Measurements from ENCODE around the gene LEMD1.
"Not testable (repeated sequence)": the region's sequence is repeated elsewhere in the genome, so short reads cannot be mapped to it uniquely, and the experiment has no call there.

LEMD1 gene

DNA sequence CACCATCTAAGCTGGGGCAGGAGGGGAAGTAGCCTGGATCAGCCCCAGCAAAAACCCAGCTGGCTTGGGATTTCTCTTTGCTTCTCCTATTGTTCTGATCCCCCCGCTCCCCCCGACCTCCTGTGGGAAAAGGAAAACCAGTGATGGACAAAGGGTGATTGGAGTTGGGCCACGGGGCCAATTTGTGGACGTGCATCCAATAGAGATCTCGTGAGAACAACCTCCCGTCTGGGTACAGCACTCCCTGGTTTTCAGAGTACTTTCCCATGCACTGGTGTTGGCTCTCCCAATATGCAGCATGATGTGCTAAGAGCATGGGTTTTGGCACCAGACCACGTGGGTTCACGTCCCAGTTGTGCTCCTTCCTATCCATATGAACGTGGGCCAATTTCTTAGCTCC is 25.0 kb upstream of the LEMD1 start:
- DNase-seq (ENCODE audit: low read depth) = no peak

- DNase-seq (ENCODE audit: low read depth) = no peak
These were observed 23.7 kb upstream of the LEMD1 start for GRCh38 chr1:205445646-205445935.

DNA sequence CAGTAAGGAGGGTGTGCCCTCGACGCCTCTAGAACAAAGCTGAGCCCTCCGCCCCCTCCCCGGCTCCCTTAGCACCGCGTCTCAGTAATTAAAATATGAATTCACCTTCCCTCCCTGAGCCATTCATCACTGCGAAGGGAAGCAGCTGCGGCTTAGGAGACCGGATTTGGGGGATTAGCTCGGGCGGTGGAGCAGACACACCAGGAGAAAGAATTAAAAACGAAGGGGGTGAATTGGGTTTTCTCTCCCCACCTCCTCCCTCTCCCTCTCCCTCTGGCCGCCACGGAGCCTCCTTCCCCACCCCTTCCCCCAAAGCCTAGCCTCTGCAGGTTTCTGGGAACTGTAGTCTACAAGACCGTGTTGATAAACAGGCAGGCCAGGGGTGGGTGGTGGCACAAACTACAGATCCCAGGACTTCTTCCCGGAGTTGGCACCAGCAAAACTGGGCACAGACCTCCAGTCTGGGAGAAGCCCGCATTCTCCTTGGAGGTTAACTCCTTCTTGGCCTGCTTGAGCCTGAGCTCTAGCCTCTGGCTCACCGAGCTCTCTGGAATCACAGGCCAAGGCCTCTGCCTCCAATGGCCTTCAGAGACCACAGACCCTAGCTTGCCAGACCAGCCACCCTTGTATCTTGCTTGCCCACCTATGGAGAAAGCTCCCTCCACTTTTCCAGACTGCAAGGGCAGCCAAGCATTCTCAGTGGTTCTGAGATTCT is 23.2 kb upstream of the LEMD1 start:
- DNase-seq (ENCODE audit: low read depth) = no peak

- DNase-seq (ENCODE audit: low read depth) = no peak
These were observed 22.6 kb upstream of the LEMD1 start for GRCh38 chr1:205444300-205444930.

GRCh38 chr1:205443585-205444299 is 21.9 kb upstream of the LEMD1 start:
- DNase-seq (ENCODE audit: low read depth) = no peak

- no peak for DNase-seq (ENCODE audit: low read depth)
These were observed 20.3 kb upstream of the LEMD1 start for GRCh38 chr1:205442051-205442725.

DNA sequence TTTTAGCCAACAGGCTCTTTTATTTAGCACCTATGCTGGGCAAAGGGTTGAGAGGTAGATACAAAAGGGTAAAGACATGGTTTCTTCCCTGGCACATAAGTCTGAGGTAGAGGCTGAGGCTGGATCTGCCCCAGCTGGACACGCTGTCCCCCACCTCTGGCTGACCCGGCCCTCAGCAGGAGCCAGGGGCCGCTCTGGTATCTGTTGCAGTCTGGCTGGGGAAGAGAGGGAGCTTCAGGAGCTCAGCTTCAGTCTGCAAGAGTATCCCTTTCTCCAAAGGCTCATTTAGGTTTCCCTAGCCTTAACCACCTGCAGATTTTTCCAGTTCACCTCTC is 19.8 kb upstream of the LEMD1 start:
- no peak for DNase-seq (ENCODE audit: low read depth)

GRCh38 chr1:205441318-205441633 is 19.4 kb upstream of the LEMD1 start:
- no peak for DNase-seq (ENCODE audit: low read depth)

- DNase-seq (ENCODE audit: low read depth) = no peak
These were observed 18.8 kb upstream of the LEMD1 start for GRCh38 chr1:205440476-205441317.

- DNase-seq (ENCODE audit: low read depth) = no peak
These were observed 18.2 kb upstream of the LEMD1 start for GRCh38 chr1:205440121-205440475.

DNA sequence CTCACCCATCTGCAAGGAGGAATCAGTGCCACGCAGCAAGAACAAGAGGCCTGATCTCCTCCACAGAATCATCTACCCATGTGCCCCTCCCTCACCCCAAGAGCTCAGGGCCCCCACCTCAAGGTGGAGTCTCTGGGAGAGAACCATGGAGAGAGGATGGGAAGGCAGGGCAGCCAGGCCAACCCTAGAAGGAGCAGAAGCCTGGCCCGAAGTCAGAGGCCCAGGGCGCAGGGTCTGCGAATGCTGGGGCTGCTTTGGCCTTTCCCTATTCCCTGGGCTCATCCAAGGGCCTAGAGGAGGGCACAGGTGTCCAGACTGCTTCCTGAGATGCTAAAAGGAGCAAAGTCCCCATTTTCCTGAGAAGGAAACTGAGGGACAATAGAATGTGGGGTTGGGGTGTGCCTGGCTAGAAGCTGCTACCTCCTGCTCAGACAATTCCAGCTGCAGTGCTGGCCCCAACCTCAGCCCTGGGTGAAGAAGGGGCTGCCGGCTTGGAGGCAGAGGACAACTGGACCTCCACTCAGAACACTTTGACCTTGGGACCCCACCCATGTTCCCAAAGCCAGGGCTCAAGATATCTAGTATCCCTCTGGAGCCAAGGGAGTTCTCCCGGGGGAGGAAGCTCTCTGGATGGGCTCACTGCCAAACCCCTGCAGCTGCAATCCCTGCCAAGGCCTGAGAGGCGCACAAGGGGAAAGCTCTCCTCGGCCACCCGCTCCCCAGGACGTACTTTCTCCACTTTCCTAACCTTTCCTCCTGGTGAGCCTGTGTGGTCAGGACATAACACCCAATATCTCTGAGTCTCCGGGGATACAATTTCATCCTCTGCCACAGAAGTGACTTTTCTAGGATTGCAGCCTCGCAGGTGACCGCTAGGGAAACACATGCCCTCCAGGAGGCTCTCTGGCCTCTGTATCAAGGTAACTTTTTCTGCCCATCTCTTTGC is 16.6 kb upstream of the LEMD1 start:
- DNase-seq (ENCODE audit: low read depth) = no peak

DNA sequence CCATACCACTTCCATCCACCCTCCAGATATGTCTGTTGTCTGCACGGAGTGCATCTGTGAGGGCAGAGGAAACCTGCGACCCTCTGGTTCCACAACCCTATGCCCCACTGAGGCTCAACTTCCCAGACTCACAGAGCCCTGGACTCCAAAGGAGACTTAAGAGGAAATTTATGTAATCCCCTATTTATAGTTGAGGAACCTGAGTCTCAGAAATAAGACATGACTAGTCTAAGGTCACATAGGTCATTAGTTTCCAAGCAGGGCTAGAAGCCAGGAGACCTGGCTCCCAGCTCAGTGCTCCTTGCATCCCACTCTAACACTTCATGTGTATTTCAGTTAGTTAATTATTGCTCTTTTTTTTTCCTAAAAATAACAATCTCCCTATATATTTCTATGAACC is 15.7 kb upstream of the LEMD1 start:
- no peak for DNase-seq (ENCODE audit: low read depth)

DNA sequence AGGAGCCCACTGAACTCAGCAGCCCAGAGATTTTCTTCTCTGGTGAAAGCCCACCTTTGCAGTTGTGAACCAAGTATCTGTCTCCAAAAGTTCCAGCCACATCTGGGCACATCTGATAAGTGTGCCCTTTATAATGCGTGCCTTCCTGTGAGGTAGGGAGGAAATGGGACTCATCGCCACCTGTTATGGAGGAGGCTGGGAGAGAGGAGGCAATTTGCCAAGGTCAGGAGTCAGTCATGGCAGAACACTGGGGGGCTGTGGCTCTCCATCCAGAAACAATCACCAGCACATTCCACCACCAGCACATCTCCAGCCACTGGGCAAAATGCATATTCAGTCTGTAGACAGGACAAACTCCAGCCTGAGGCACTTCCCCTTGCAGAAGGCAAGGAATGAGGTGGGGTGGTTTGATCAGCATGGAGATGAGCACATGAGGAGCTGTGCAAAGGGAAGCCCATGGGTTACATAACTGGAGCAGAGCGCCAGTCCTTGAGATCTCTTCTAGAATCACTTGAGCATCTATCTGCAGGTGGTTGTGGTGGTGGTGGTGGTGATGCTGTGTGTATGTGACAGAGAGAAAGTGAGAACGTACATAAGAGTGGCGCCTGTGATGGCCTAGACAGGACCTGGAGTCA is 15.0 kb upstream of the LEMD1 start:
- DNase-seq (ENCODE audit: low read depth) = no peak

GRCh38 chr1:205435578-205436573 is 14.0 kb upstream of the LEMD1 start:
- DNase-seq (ENCODE audit: low read depth) = no peak

DNA sequence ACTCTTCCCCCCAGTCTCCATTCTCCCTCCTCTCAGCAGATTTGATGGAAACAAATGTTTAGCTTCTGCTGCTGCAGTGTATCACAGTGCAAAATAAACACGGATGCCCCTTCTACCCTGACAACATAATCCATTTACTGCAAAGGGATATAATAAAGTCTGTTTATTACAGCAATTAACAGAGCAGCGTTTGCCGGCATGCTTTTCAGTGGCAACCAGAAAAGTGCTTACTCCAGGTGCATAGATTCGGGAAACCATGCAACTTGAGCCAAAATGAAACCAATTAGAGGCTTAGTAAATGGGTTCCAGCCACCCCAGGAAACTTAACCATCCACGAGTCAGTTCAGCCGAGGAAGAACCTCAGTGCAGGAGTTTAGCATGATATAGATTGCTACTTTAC is 12.9 kb upstream of the LEMD1 start:
- DNase-seq (ENCODE audit: low read depth) = no peak

DNA sequence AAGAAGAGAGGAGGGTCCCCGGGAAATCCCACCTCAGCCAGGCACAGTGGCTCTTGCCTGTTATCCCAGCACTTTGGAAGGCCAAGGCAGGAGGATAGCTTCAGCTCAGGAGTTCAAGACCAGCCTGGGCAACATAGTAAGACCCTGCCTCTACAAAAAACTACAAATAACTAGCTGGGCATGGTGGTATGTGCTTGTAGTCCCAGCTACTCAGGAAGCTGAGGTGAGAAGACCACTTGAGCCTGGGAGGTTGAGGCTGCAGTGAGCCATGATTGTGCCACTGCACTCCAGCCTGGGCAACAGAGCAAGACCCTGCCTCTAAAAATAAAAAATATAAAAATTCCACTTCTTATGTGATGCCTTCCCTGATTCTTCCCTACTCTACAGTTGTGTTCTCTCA is 10.8 kb upstream of the LEMD1 start:
- not testable (repeated sequence) for DNase-seq (ENCODE audit: low read depth)

DNA sequence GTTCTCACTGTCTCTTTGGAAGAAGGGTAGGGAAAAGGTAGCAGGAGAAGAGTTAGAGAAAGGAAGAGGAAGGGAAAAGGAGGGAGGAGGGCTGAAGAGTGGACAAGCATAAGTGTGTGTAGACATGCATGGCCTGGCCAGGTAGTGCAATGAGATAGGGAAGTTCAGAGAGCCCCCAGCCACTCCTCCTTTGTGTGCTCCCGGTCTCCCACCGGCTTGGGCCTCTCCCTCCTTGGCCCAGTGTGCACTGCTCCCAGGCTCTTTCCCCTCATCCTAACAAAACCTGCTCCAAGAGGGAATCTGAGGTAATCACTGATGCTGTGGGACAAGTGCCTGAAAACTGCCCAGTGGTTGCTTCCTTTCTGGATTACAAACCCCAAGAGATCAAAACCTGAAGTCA is 10.3 kb upstream of the LEMD1 start:
- no peak for DNase-seq (ENCODE audit: low read depth)

GRCh38 chr1:205430696-205431305 is 8.9 kb upstream of the LEMD1 start:
- DNase-seq (ENCODE audit: low read depth) = no peak

Measured in HS-5 (cell line).